ENCODE results near the gene CCDC192.
A peak's percentile ranks its signal among the peaks of the same experiment; 100 is the strongest.

The CCDC192 gene

GRCh38 chr5:127702926-127703561 is at the start of gene CCDC192:
TSS of gene CCDC192 (plus strand) at chr5:127703391. CDS start at chr5:127703446, 55 bp downstream.
- no peak for DNase-seq (ENCODE audit: extremely low spot score)
- ChIA-PET POLR2A (no interaction called here), CTCF (no interaction called here)
- TF ChIP-seq ELF4 (IDR thresholded peaks at IDR 0.05) (no peak), BHLHE40 (IDR thresholded peaks at IDR 0.05; ENCODE audit: borderline replicate concordance) (no peak), NFRKB (IDR thresholded peaks at IDR 0.05) (no peak), CTBP1 (IDR thresholded peaks at IDR 0.05; ENCODE audit: borderline replicate concordance) (no peak)

- TF ChIP-seq SUZ12 (IDR thresholded peaks at IDR 0.05) (no peak), L3MBTL2 (conservative IDR thresholded peaks at IDR 0.05) (no peak), PKNOX1 (IDR thresholded peaks at IDR 0.05) (no peak), SP1 (IDR thresholded peaks at IDR 0.05) (no peak), ARNT (IDR thresholded peaks at IDR 0.05) (no peak), LEF1 (IDR thresholded peaks at IDR 0.05; ENCODE audit: borderline replicate concordance) (no peak), BHLHE40 (IDR thresholded peaks at IDR 0.05; ENCODE audit: borderline replicate concordance) (no peak), HDGF (IDR thresholded peaks at IDR 0.05; ENCODE audit: borderline replicate concordance) (no peak), CTBP1 (IDR thresholded peaks at IDR 0.05; ENCODE audit: borderline replicate concordance) (no peak), TARDBP (IDR thresholded peaks at IDR 0.05) (no peak), NFRKB (IDR thresholded peaks at IDR 0.05) (no peak), ELF4 (IDR thresholded peaks at IDR 0.05) (no peak), FOXM1 (IDR thresholded peaks at IDR 0.05; ENCODE audit: borderline replicate concordance) (no peak), ZNF384 (IDR thresholded peaks at IDR 0.05) (no peak), FOXK2 (IDR thresholded peaks at IDR 0.05) (no peak), FOXA1 (IDR thresholded peaks at IDR 0.05) (no peak)
- ChIA-PET POLR2A (no interaction called here), CTCF (no interaction called here)
- no peak for DNase-seq (ENCODE audit: extremely low spot score)
Observed at GRCh38 chr5:127656825-127657224, 46.4 kb upstream of the CCDC192 start.

GRCh38 chr5:127660047-127660733 is 43.0 kb upstream of the CCDC192 start:
- POLR2A ChIA-PET: no interaction called here
- no peak for DNase-seq (ENCODE audit: extremely low spot score)
- TF ChIP-seq SP1 (IDR thresholded peaks at IDR 0.05) (no peak), L3MBTL2 (conservative IDR thresholded peaks at IDR 0.05) (peak; percentile 70)
- CTCF ChIA-PET: no interaction called here

GRCh38 chr5:127664093-127664492 is 39.1 kb upstream of the CCDC192 start:
- DNase-seq (ENCODE audit: extremely low spot score): no peak
- TF ChIP-seq SUZ12 (IDR thresholded peaks at IDR 0.05): no peak
- no peak for TF ChIP-seq FOXA1 (IDR thresholded peaks at IDR 0.05)
- no peak for TF ChIP-seq HDGF (IDR thresholded peaks at IDR 0.05; ENCODE audit: borderline replicate concordance)
- no peak for TF ChIP-seq L3MBTL2 (conservative IDR thresholded peaks at IDR 0.05)
- no peak for TF ChIP-seq ZNF384 (IDR thresholded peaks at IDR 0.05)
- TF ChIP-seq TARDBP (IDR thresholded peaks at IDR 0.05): no peak
- TF ChIP-seq ELF4 (IDR thresholded peaks at IDR 0.05): no peak
- TF ChIP-seq SP1 (IDR thresholded peaks at IDR 0.05): no peak
- TF ChIP-seq LEF1 (IDR thresholded peaks at IDR 0.05; ENCODE audit: borderline replicate concordance): no peak
- no peak for TF ChIP-seq FOXM1 (IDR thresholded peaks at IDR 0.05; ENCODE audit: borderline replicate concordance)
- no peak for TF ChIP-seq BHLHE40 (IDR thresholded peaks at IDR 0.05; ENCODE audit: borderline replicate concordance)
- no peak for TF ChIP-seq PKNOX1 (IDR thresholded peaks at IDR 0.05)
- TF ChIP-seq ARNT (IDR thresholded peaks at IDR 0.05): no peak
- TF ChIP-seq CTBP1 (IDR thresholded peaks at IDR 0.05; ENCODE audit: borderline replicate concordance): no peak
- TF ChIP-seq NFRKB (IDR thresholded peaks at IDR 0.05): no peak
- TF ChIP-seq FOXK2 (IDR thresholded peaks at IDR 0.05): no peak
- CTCF ChIA-PET: no interaction called here
- POLR2A ChIA-PET: no interaction called here

GRCh38 chr5:127665641-127666040 is 37.5 kb upstream of the CCDC192 start:
- no peak for TF ChIP-seq CTBP1 (IDR thresholded peaks at IDR 0.05; ENCODE audit: borderline replicate concordance)
- no peak for TF ChIP-seq ARNT (IDR thresholded peaks at IDR 0.05)
- TF ChIP-seq ELF4 (IDR thresholded peaks at IDR 0.05): no peak
- no peak for TF ChIP-seq FOXM1 (IDR thresholded peaks at IDR 0.05; ENCODE audit: borderline replicate concordance)
- no peak for TF ChIP-seq BHLHE40 (IDR thresholded peaks at IDR 0.05; ENCODE audit: borderline replicate concordance)
- TF ChIP-seq HDGF (IDR thresholded peaks at IDR 0.05; ENCODE audit: borderline replicate concordance): no peak
- TF ChIP-seq PKNOX1 (IDR thresholded peaks at IDR 0.05): no peak
- no peak for TF ChIP-seq FOXA1 (IDR thresholded peaks at IDR 0.05)
- no peak for TF ChIP-seq L3MBTL2 (conservative IDR thresholded peaks at IDR 0.05)
- DNase-seq (ENCODE audit: extremely low spot score): no peak
- ChIA-PET CTCF (no interaction called here), POLR2A (no interaction called here)

GRCh38 chr5:127666043-127666716 is 37.0 kb upstream of the CCDC192 start:
- no peak for DNase-seq (ENCODE audit: extremely low spot score)

More at GRCh38 chr5:127666043-127666716, 37.0 kb upstream of the CCDC192 start:
- TF ChIP-seq TARDBP (IDR thresholded peaks at IDR 0.05) (no peak), PKNOX1 (IDR thresholded peaks at IDR 0.05) (0 out of 2 replicates have a peak, but pooled peaks have one; percentile 9), HDGF (IDR thresholded peaks at IDR 0.05; ENCODE audit: borderline replicate concordance) (no peak), SP1 (IDR thresholded peaks at IDR 0.05) (no peak), FOXA1 (IDR thresholded peaks at IDR 0.05) (no peak), LEF1 (IDR thresholded peaks at IDR 0.05; ENCODE audit: borderline replicate concordance) (no peak)
- ChIA-PET CTCF (no interaction called here), POLR2A (no interaction called here)

All from HEK293T (cell line).